Fibroblast of villous mesenchyme (primary cell): ENCODE measurements around the gene TNFRSF25. TPM values are rescaled to one million over a fixed set of nuclear protein-coding genes. Genes with fewer than 3 reads are reported as not detected.
"Not testable (repeated sequence)": the region's sequence is repeated elsewhere in the genome, so short reads cannot be mapped to it uniquely, and the experiment has no call there.

Source experiments
- DNase-seq: peaks from one replicate; pipeline ENCODE4 v3.0.0-alpha.2; 2010; ENCODE audit warnings: low read depth
- H3K4me3 ChIP-seq: 2 replicates; pipeline ENCODE4 v1.5.1; 2011; ENCODE audit warnings: low read depth, mild to moderate bottlenecking, low read length
- CTCF ChIP-seq: IDR thresholded peaks from 2 replicates; pipeline ENCODE4 v1.5.1; 2012; ENCODE audit warnings: low read depth, mild to moderate bottlenecking, low read length; ENCODE audit not compliant: insufficient read depth
- total RNA-seq: library from RNA; depleted of rRNA; stranded (reverse); fragments of >200 nt; gene quantifications from 2 replicates; pipeline ENCODE4 v1.2.3, GENCODE V29; 2012

TNFRSF25 gene
- total RNA-seq, 1 donor = 3.9 TPM

DNA sequence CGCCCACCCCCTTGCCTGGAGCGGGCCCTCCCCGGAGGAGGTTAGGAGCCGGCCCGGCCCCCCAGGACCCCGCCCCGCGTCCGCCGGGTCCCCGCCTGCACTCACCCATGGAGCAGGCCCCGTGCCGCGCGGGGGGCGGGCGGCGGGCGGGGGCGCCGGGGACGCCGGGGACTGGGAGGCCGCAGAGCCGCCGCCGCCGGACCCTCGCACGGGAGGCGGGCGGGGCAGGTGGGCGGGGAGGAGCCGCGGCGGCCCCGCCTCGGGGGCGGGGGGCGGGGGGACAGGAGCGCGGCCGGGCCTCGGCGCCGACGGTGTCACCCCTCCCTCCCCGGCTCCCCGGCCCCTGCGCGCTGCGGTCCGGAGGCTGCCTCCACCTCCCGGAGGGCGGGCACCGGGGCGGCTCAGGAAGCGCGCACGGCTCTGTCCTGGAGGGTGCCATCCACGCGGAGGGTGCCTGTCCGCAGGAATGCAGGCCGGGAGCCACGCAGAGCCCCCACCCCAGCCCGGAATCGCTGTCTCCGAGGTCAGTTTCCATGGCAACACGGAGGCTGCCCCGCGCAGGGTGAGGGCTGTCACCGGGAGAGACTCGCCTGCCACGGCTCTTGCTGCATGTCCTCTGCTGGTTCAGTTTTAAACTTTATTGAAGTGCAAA is 31.4 kb upstream of the TNFRSF25 start:
- peak overlapping the region; percentile 69 for H3K4me3 ChIP-seq
- no peak for TF ChIP-seq CTCF
- peak; percentile 31 for DNase-seq

DNA sequence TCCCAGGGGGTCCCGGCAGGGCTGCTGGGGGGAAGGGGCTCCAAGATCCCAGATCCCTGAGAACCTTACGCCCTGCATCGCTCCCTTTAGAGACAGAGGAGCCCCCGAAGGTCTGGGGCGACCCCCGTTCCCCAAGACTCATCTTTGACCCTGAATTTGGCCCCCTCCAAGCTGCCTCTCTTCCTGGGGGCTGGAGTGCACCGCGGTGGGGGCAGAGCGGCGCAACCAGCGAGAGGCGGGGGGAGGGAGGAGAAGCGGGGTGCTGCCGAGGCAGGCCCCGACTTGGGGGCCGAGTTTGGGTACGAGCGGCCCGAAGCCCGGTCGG is 30.9 kb upstream of the TNFRSF25 start:
- DNase-seq = no peak
- H3K4me3 ChIP-seq = peak overlapping the region; percentile 55
- TF ChIP-seq CTCF = no peak

- DNase-seq = no peak
- TF ChIP-seq CTCF = no peak
- H3K4me3 ChIP-seq = peak overlapping the region; percentile 55
Measured at GRCh38 chr1:6496365-6496721, 30.4 kb upstream of the TNFRSF25 start.

GRCh38 chr1:6495540-6496364 is 29.8 kb upstream of the TNFRSF25 start:
- DNase-seq = no peak
- H3K4me3 ChIP-seq = peak overlapping the region; percentile 55

DNA sequence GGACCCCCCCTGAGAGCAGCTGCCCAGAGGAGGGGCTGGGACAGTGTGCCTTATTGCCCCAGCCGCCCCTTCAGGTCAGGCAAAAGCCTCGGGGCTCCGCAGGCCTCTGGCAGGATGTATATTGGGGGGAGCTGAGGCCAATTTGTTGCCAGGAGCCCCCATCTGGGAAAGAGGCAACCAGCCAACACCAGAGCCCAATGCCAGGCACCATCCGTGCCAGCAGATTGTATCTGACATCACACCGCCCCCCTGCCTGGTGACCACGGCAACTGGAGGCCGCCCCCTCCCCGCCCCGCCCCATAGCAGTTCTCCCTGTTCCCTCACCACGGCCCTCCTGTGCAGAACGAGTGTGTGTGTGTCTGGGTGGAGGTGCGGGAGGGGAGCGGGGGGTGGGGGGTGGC is 29.1 kb upstream of the TNFRSF25 start:
- no peak for DNase-seq
- TF ChIP-seq CTCF = no peak

More at GRCh38 chr1:6495540-6496364, 29.8 kb upstream of the TNFRSF25 start:
- no peak for TF ChIP-seq CTCF

DNA sequence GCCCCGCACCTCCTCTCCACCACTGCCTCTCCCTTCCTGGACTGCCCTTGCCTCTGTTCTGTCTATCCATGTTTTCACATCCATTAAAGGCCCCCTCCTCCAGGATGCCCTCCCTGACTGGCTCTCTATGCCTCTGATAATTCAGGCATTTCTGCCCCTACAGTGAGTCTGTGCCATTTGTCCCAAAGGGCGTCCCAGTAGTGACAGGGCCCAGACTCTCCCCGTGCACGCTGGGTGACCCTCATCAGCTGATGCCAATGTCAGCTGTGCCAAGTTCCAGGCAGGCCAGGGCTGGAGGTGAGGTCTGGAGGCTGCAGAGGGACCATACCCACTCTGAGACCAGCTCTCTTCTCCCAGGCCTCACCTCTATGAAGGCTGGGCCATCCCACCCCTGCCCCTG is 28.7 kb upstream of the TNFRSF25 start:
- no peak for DNase-seq
- no peak for TF ChIP-seq CTCF

More for the DNA sequence above, 29.1 kb upstream of the TNFRSF25 start:
- H3K4me3 ChIP-seq = no peak overlapping the region

DNA sequence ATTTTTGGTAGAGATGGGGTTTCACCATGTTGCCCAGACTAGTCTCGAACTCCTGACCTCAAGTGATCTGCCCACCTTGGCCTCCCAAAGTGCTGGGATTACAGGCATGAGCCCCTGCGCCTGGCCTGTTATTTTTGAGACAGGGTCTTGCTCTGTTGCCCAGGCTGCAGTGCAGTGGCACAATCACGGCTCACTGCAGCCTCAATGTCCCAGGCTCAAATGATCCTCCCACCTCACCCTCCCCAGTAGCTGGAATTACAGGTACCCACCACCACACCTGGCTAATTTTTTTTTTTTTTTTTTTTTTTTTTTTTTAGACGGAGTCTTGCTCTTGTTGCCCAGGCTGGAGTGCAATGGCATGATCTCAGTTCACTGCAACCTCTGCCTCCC is 27.9 kb upstream of the TNFRSF25 start:
- not testable (repeated sequence) for DNase-seq, H3K4me3 ChIP-seq

More for the DNA sequence above, 28.7 kb upstream of the TNFRSF25 start:
- H3K4me3 ChIP-seq = no peak overlapping the region
